ENCODE data around the gene TNFRSF8.

DNA sequence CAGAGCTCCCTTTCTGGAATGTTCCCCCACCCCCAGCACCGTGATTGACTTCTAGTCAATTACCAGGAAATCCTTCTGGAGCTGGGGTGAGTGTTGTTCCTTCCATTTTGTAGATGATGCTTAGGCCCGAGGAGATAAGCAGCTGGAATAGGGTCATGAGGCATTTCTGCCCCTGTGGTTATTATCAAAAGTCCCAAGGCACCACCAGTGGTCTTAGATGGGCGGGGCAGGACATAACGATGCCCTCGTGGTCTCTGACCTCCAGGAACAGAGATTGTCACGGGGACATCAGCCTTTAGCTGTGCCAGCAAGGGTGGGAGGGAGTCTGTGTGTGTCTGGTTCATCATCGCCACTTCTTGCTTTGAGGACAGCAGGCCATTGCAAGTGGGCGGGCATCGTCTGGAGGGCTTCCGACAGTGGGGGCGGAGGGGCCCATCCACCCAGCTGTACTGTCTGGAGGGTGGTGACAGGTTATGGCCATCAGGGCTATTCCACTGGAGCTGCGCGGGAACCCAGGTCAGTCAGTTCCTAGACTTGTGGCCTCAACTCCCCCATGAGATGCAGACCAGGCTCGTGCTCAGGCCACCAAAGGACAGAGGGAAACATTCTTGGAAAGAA is 22.6 kb downstream of the TNFRSF8 start:
- TF ChIP-seq POLR2AphosphoS5 (IDR thresholded peaks at IDR 0.05; ENCODE audit: low read depth, low read length) (no peak), TCF7L2 (IDR thresholded peaks at IDR 0.05; ENCODE audit: low read depth, low read length) (no peak)
- TF ChIP-seq, protein P1, sequence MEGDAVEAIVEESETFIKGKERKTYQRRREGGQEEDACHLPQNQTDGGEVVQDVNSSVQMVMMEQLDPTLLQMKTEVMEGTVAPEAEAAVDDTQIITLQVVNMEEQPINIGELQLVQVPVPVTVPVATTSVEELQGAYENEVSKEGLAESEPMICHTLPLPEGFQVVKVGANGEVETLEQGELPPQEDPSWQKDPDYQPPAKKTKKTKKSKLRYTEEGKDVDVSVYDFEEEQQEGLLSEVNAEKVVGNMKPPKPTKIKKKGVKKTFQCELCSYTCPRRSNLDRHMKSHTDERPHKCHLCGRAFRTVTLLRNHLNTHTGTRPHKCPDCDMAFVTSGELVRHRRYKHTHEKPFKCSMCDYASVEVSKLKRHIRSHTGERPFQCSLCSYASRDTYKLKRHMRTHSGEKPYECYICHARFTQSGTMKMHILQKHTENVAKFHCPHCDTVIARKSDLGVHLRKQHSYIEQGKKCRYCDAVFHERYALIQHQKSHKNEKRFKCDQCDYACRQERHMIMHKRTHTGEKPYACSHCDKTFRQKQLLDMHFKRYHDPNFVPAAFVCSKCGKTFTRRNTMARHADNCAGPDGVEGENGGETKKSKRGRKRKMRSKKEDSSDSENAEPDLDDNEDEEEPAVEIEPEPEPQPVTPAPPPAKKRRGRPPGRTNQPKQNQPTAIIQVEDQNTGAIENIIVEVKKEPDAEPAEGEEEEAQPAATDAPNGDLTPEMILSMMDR (IDR thresholded peaks at IDR 0.05) = no peak

Measured in Panc1 (cell line).